CD4-positive, CD25-positive, alpha-beta regulatory T cell (primary cell): ENCODE data around the gene DHH. TPM values are rescaled to one million over a fixed set of nuclear protein-coding genes. Genes with fewer than 3 reads are reported as not detected.
A peak's percentile ranks its signal among the peaks of the same experiment; 100 is the strongest.

Source experiments
- ATAC-seq, 2 donors: fragments of 150-1000 bp; cut with Tn5 transposase; one replicate each; pipeline ENCODE4 v1.10.0; 2021; ENCODE audit warnings: low read depth in 2 of 2, moderate number of reproducible peaks in 2 of 2, moderate library complexity in 1 of 2
- DNase-seq, 3 donors: peaks; one replicate each; pipeline versions ENCODE4 v3.0.0 to v3.0.0-alpha.2; 2012 to 2022; ENCODE audit warnings: mixed read lengths in 1 of 3
- H3K27ac ChIP-seq: one replicate; pipeline ENCODE4 v1.7.0; 2013; ENCODE audit warnings: mild to moderate bottlenecking, low read length; ENCODE audit not compliant: insufficient read depth, poor library complexity, severe bottlenecking
- H3K27me3 ChIP-seq: one replicate; pipeline ENCODE4 v1.7.0; 2013; ENCODE audit warnings: low read length; ENCODE audit not compliant: control insufficient read depth, insufficient read depth
- H3K36me3 ChIP-seq: one replicate; pipeline ENCODE4 v1.7.0; 2013; ENCODE audit warnings: mild to moderate bottlenecking, low read length, moderate library complexity; ENCODE audit not compliant: control insufficient read depth, insufficient read depth
- H3K4me1 ChIP-seq: 2 replicates; pipeline ENCODE4 v1.7.0; 2013; ENCODE audit warnings: mild to moderate bottlenecking, low read length; ENCODE audit not compliant: insufficient read depth, control insufficient read depth, poor library complexity, severe bottlenecking
- H3K4me3 ChIP-seq: one replicate; pipeline ENCODE4 v1.7.0; 2013; ENCODE audit warnings: low read depth, mild to moderate bottlenecking, low read length, moderate library complexity
- H3K9me3 ChIP-seq, 2 experiments: 1 replicate in 1 of 2; 2 replicates in 1 of 2; pipeline ENCODE4 v1.7.0; 2013; ENCODE audit warnings: low read length in 2 of 2, mild to moderate bottlenecking in 1 of 2, moderate library complexity in 1 of 2; ENCODE audit not compliant: control insufficient read depth in 2 of 2
- H3K27ac Mint-ChIP-seq, 3 donors: one replicate each; pipeline ENCODE4 v1.8.0; 2020 to 2022; ENCODE audit warnings: mild to moderate bottlenecking in 3 of 3, mixed read lengths in 3 of 3, moderate library complexity in 2 of 3
- H3K27me3 Mint-ChIP-seq: one replicate; pipeline ENCODE4 v1.8.0; 2022; ENCODE audit warnings: mild to moderate bottlenecking, mixed read lengths
- H3K36me3 Mint-ChIP-seq: one replicate; pipeline ENCODE4 v1.8.0; 2020; ENCODE audit warnings: mixed read lengths
- H3K4me1 Mint-ChIP-seq, 4 donors: one replicate each; pipeline ENCODE4 v1.8.0; 2020 to 2022; ENCODE audit warnings: mixed read lengths in 4 of 4, mild to moderate bottlenecking in 1 of 4
- H3K4me3 Mint-ChIP-seq, 4 donors: one replicate each; pipeline ENCODE4 v1.8.0; 2020 to 2022; ENCODE audit warnings: mild to moderate bottlenecking in 4 of 4, mixed read lengths in 4 of 4, moderate library complexity in 3 of 4
- H3K9me3 Mint-ChIP-seq, 7 donors: one replicate each; pipeline ENCODE4 v1.8.0; 2020 to 2022; ENCODE audit warnings: mixed read lengths in 7 of 7, mild to moderate bottlenecking in 3 of 7, moderate library complexity in 2 of 7
- polyA plus RNA-seq, 4 donors: library from polyadenylated mRNA; unstranded; fragments of 300-500 nt; fragmentation: Illumina TruSeq; gene quantifications; one replicate each; pipeline ENCODE4 v1.2.3, GENCODE V29; 2021
- total RNA-seq: library from RNA; stranded (reverse); gene quantifications from one replicate; pipeline ENCODE4 v1.2.3, GENCODE V29; 2022

Gene DHH
- total and polyA plus RNA-seq, 5 donors from 2014 or later, result 0.27 TPM; not detected in 4

DNA sequence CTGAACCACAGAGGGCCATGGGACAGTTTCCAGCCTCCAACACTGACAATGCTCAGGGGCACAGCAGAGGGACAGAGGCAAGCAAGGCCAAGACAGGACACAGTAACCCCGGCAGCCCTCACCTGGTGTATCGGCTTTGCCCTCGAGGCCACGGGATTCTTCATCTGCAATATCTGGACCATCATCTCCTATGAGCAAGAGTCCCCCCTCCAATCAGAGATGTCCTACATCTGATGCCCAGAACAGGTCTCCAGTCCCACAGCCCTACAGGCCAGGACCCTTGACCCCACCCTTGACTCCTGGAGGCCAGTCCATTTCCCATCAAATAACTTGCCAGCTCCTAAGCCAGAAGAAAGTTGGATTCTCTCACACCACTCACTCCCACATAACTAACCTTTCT lies 51.4 kb downstream of the DHH start:
- H3K27me3 Mint-ChIP-seq, result no peaks in the 10 kb centered on the region

DNA sequence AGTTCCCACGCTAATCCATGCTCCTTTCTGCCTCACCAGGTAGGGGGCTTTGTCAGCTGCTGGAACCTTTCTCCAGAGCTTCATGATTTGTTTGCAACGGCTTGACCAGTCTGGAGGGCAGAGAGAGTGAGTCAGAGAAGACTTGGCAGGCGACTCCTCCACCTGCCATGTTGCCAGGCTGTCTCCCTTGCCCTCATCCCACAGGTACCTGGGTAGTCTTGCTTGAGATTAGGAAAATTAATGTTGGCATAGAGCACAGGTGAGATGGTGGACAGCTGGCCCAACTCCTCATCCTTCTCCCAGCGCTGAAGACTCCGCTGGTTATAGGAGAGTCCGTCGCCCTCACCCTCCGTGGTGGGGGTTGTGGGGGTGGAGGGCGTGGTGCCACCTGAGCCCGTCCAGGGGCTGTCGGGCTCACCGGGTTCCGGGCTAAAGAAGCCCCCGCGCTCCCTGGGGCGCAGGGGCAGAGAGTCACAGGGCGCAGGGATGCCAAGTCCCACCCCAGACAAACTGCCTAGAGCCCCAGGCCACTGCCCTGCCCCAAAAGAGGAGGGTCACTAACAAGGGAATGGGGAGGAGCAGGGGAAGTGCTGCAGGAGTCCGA lies 52.6 kb downstream of the DHH start:
- DNase-seq (no peak), ATAC-seq (no peak)
- Histone ChIP-seq H3K27me3 (no peaks in the 10 kb centered on the region), H3K36me3 (peaks cover 85% of the 10 kb centered on the region), H3K4me1 (no peaks in the 10 kb centered on the region), H3K27ac (no peak overlapping the region), H3K4me3 (no peak overlapping the region), H3K9me3 (no peaks in the 10 kb centered on the region)
- peaks cover 33% of the 10 kb centered on the region for H3K36me3 Mint-ChIP-seq
- peaks cover 0 to 3% (median 2%) of the 10 kb centered on the region in 4 donors for H3K4me1 Mint-ChIP-seq
- H3K27me3 Mint-ChIP-seq, result no peaks in the 10 kb centered on the region
- peak overlapping the region in 1 of 3 donors; percentile 77 for H3K27ac Mint-ChIP-seq
- H3K4me3 Mint-ChIP-seq, result no peak overlapping the region
- no peaks in the 10 kb centered on the region for H3K9me3 Mint-ChIP-seq

More for the DNA sequence above, 51.4 kb downstream of the DHH start:
- ATAC-seq (no peak), DNase-seq (no peak)
- Histone ChIP-seq H3K36me3 (peaks cover 87% of the 10 kb centered on the region), H3K27ac (no peak overlapping the region), H3K4me1 (no peaks in the 10 kb centered on the region), H3K27me3 (no peaks in the 10 kb centered on the region), H3K9me3 (no peaks in the 10 kb centered on the region), H3K4me3 (no peak overlapping the region)
- no peak overlapping the region for H3K4me3 Mint-ChIP-seq
- H3K36me3 Mint-ChIP-seq, result peaks cover 42% of the 10 kb centered on the region
- H3K27ac Mint-ChIP-seq, result peak overlapping the region in 1 of 3 donors; percentile 80
- peaks cover 0 to 5% (median 3%) of the 10 kb centered on the region in 4 donors for H3K4me1 Mint-ChIP-seq
- no peaks in the 10 kb centered on the region for H3K9me3 Mint-ChIP-seq

DNA sequence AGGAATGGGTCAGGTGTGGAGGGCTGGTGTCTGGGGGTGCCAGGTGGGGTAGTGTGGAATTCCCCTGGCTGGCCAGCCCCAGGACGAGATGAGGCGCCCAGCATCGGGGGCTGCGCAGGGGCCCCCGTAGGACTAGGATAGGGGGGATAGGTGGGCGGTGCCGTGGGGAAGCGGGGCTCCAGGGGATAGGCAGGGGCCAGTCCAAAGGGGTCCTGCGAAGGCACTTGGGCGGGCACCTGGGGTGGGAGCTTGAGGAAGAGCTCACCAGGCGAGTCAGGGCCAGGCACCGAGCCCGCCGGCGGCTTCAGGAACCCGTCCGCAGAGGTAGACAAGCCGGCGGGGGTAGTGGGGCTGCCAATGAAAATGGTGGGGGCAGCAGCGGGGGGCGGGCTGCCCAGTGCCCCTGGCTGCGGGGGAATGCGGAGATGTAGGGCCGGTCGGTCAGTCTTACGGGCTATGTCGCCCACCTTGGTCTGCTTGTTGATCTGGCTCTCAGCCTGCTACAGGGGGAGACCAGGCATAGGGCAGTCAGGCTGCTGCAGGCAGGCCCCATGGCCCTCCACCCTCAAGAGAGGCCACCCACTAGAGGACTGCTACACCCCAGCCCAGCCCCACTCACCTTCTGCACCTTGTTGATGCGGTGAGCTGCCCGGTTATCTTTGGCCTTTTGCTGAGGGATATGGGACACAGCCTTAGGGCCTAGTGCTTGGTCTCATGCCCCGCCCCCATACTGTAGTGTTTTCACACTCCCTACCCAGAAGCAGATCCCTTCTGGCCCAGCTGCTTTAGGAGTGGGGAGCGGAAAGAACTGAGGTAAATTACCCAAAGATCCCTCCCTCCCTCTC lies 53.3 kb downstream of the DHH start:
- no peak overlapping the region for H3K27ac ChIP-seq
- DNase-seq (no peak), ATAC-seq (no peak)
- H3K9me3 ChIP-seq, result no peaks in the 10 kb centered on the region
- peaks cover 34% of the 10 kb centered on the region for H3K36me3 Mint-ChIP-seq
- no peaks in the 10 kb centered on the region for H3K4me1 ChIP-seq
- H3K4me3 ChIP-seq, result no peak overlapping the region
- H3K9me3 Mint-ChIP-seq, result no peaks in the 10 kb centered on the region
- no peak overlapping the region for H3K4me3 Mint-ChIP-seq
- H3K4me1 Mint-ChIP-seq, result peaks cover 0 to 6% (median 2%) of the 10 kb centered on the region in 4 donors
- peak overlapping the region in 1 of 3 donors; percentile 66 for H3K27ac Mint-ChIP-seq
- H3K27me3 ChIP-seq, result no peaks in the 10 kb centered on the region
- peaks cover 80% of the 10 kb centered on the region for H3K36me3 ChIP-seq
- H3K27me3 Mint-ChIP-seq, result no peaks in the 10 kb centered on the region

DNA sequence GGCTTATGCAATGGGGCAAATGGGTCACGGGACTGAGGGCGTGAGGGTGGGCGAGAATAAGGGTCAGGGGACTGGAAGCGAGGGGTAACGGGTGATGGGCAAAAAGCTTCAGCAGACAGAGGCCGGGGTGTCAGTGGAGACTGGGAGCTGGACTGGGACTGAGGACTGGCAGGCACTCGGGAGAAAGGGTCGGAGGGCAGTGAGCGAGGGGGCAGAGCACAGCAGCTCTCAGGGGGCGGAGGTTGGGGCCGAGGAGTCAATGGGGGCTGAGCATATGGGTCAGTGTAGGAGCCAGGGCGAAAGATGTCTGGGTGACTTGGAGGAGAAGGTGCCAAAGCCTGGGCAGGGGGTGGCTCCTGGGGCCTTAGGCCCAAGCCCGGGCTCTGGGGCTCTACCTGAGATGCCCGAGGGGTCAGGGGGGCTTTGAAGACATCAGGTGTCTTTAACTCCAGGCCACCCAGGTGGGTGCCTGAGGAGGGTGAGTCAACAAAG lies 54.2 kb downstream of the DHH start:
- ATAC-seq, result no peak
- no peaks in the 10 kb centered on the region for H3K9me3 ChIP-seq
- no peak overlapping the region for H3K27ac ChIP-seq
- DNase-seq, result no peak
- H3K4me3 ChIP-seq, result no peak overlapping the region
- H3K4me1 ChIP-seq, result no peaks in the 10 kb centered on the region
- no peaks in the 10 kb centered on the region for H3K9me3 Mint-ChIP-seq
- H3K36me3 Mint-ChIP-seq, result peaks cover 37% of the 10 kb centered on the region
- peaks cover 72% of the 10 kb centered on the region for H3K36me3 ChIP-seq
- H3K27ac Mint-ChIP-seq, result no peak overlapping the region
- no peaks in the 10 kb centered on the region for H3K27me3 Mint-ChIP-seq
- H3K4me1 Mint-ChIP-seq, result peaks cover 0 to 6% (median 3%) of the 10 kb centered on the region in 4 donors
- no peak overlapping the region for H3K4me3 Mint-ChIP-seq
- no peaks in the 10 kb centered on the region for H3K27me3 ChIP-seq

DNA sequence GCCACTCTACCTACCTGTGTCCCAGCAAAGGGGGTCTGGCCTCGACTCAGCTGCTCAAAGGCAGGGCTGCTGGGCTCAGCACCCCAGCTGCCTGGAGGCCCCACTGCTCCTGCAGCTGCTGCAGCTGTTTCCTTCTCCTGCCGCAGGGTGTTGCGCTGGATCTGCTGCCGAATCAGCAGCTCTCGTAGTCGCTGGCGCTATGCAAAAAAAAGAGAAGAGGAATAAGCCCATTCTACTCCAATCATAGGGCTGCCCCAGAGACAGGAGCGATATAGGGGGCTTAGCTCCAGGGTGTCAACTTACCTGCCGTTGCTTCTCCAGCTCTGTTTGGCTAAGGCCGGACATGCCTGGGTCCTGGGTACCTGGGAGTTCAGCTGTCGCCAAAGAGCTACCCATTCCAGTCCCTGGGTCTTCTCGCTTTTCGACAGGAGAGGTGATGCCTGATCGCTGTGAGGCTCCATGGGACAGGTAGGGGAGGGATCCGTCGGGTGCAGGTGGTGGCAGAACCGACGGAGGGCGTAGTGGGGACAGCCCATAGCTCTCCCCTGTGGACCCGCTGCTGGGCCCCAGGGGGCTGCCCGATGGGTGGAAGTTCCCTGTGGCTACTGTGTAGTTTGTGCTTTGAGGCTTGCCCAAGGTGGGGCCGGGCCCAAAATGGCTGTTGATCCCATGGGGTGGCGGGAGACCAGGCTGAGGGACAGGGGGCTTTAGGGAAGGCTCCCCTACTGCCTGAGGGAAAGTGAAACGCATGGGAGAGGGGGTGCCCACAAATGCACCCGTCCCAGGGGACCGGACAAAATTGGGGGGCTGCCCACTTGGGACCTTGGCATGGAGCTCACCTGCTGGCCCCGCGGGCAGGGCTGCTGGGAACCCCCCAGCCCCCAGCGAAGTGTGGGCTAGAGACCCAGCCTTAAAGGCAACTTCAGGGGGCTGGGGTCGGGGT lies 54.9 kb downstream of the DHH start:
- no peaks in the 10 kb centered on the region for H3K4me1 ChIP-seq
- H3K36me3 ChIP-seq, result peaks cover 74% of the 10 kb centered on the region
- H3K36me3 Mint-ChIP-seq, result peaks cover 39% of the 10 kb centered on the region
- H3K4me3 Mint-ChIP-seq, result no peak overlapping the region
- no peaks in the 10 kb centered on the region for H3K9me3 ChIP-seq
- peaks cover 0 to 6% (median 3%) of the 10 kb centered on the region in 4 donors for H3K4me1 Mint-ChIP-seq
- no peak overlapping the region for H3K27ac Mint-ChIP-seq
- no peaks in the 10 kb centered on the region for H3K27me3 ChIP-seq
- DNase-seq (no peak), ATAC-seq (no peak)
- H3K9me3 Mint-ChIP-seq, result no peaks in the 10 kb centered on the region
- no peak overlapping the region for H3K4me3 ChIP-seq
- no peaks in the 10 kb centered on the region for H3K27me3 Mint-ChIP-seq
- H3K27ac ChIP-seq, result no peak overlapping the region

DNA sequence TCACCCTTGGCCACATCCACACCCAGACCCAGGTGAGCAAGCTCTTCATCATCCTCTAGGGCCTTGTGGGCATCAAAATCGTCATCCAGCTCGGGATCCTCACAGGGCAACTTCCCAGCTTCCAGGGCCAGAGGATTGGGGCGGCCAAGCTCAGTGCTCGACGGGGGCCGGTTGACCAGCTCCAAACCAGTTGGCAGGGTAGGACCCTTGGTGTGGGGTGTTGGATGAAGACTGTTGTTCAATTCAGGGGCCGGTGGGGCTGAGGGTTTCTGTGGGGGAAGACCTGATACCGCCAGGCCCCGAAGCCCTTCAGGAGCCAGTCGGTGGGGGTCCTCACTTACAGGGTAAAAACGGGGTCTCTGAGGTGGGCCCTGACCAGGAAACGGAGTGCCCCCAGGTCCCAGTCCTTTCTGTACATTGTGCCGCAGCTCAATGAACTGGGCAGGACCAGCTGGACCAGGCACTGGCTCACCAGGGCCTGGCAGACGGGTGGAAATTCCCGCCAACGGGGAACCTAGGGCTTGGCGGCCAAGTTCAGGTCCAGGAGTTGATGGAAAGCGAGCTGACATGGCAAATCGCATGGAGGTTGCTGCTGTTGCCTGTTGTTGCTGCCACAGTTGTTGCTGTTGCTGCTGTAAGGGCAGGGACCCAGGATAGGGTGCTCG lies 56.2 kb downstream of the DHH start:
- peaks cover 75% of the 10 kb centered on the region for H3K36me3 ChIP-seq
- Mint-ChIP-seq H3K27ac (no peak overlapping the region), H3K27me3 (no peaks in the 10 kb centered on the region), H3K36me3 (peaks cover 31% of the 10 kb centered on the region), H3K4me3 (no peak overlapping the region), H3K4me1 (peaks cover 0 to 3% (median 1%) of the 10 kb centered on the region in 4 donors), H3K9me3 (no peaks in the 10 kb centered on the region)
- ATAC-seq, result no peak
- no peak overlapping the region for H3K4me3 ChIP-seq
- H3K27ac ChIP-seq, result no peak overlapping the region
- H3K27me3 ChIP-seq, result no peaks in the 10 kb centered on the region
- no peak for DNase-seq
- H3K4me1 ChIP-seq, result no peaks in the 10 kb centered on the region
- H3K9me3 ChIP-seq, result no peaks in the 10 kb centered on the region

DNA sequence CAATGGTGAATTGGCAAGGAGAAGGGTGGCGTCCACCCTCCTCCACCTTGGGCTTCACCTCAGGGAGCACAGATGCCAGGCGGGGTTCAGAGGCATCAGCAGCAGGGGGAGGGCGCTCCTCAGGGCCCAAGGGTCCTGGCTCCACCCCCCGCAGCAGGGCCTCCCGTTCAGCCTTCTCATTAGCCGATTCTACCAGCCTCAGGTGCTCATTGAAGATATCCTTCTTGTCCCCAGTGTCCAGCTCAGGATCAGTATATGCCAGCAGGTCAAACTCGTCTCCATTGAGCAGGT lies 56.7 kb downstream of the DHH start:
- ATAC-seq, result no peak
- Mint-ChIP-seq H3K27me3 (no peaks in the 10 kb centered on the region), H3K4me1 (peaks cover 0 to 3% (median 2%) of the 10 kb centered on the region in 4 donors), H3K4me3 (no peak overlapping the region), H3K27ac (no peak overlapping the region), H3K36me3 (peaks cover 26% of the 10 kb centered on the region), H3K9me3 (no peaks in the 10 kb centered on the region)
- Histone ChIP-seq H3K4me3 (no peak overlapping the region), H3K36me3 (peaks cover 75% of the 10 kb centered on the region), H3K27ac (no peak overlapping the region), H3K9me3 (no peaks in the 10 kb centered on the region), H3K27me3 (no peaks in the 10 kb centered on the region), H3K4me1 (no peaks in the 10 kb centered on the region)
- no peak for DNase-seq
